ENCODE results near the gene SRPK2.
"Not testable (repeated sequence)": the region's sequence is repeated elsewhere in the genome, so short reads cannot be mapped to it uniquely, and the experiment has no call there.

Gene SRPK2

DNA sequence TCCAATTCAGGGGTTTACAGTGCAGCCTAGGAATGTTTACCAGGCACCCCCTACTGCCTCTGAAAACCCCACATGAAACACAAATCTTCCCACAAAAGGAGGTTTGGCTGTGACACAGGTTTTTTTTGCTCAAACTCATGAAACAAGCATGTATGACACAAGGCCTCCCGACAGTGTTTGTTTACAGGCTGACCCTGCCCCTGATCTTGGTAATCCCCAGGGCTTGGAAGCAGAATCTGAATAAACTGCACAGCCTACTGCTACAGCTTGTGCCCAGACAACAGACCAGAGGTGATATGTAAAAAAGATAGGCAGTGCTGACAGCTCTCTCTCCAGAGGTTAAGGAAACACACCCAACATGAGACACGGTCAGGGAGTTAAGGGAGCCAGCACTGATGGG, 190.5 kb downstream of the SRPK2 start:
- POLR2A ChIA-PET = interaction anchor here (0.6 kb wide), 1 partner anchor 14 kb away, joined by 3 read pairs; no protein-coding TSS in a partner anchor
- no peak for TF ChIP-seq HDGF (IDR thresholded peaks at IDR 0.05; ENCODE audit: borderline replicate concordance)
- no peak for TF ChIP-seq ARNT (IDR thresholded peaks at IDR 0.05)
- TF ChIP-seq L3MBTL2 (conservative IDR thresholded peaks at IDR 0.05) = no peak
- TF ChIP-seq ELF4 (IDR thresholded peaks at IDR 0.05) = no peak
- no peak for TF ChIP-seq FOXK2 (IDR thresholded peaks at IDR 0.05)
- no peak for TF ChIP-seq NFRKB (IDR thresholded peaks at IDR 0.05)
- no peak for TF ChIP-seq BHLHE40 (IDR thresholded peaks at IDR 0.05; ENCODE audit: borderline replicate concordance)
- no peak for TF ChIP-seq FOXM1 (IDR thresholded peaks at IDR 0.05; ENCODE audit: borderline replicate concordance)
- TF ChIP-seq, protein P1, sequence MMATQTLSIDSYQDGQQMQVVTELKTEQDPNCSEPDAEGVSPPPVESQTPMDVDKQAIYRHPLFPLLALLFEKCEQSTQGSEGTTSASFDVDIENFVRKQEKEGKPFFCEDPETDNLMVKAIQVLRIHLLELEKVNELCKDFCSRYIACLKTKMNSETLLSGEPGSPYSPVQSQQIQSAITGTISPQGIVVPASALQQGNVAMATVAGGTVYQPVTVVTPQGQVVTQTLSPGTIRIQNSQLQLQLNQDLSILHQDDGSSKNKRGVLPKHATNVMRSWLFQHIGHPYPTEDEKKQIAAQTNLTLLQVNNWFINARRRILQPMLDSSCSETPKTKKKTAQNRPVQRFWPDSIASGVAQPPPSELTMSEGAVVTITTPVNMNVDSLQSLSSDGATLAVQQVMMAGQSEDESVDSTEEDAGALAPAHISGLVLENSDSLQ (IDR thresholded peaks at IDR 0.05) = no peak
- no peak for TF ChIP-seq ZNF384 (IDR thresholded peaks at IDR 0.05)
- CTCF ChIA-PET = interaction anchor here (0.7 kb wide), 1 partner anchor 123 kb away, joined by 3 read pairs; no protein-coding TSS in a partner anchor
- DNase-seq (ENCODE audit: extremely low spot score) = no peak

DNA sequence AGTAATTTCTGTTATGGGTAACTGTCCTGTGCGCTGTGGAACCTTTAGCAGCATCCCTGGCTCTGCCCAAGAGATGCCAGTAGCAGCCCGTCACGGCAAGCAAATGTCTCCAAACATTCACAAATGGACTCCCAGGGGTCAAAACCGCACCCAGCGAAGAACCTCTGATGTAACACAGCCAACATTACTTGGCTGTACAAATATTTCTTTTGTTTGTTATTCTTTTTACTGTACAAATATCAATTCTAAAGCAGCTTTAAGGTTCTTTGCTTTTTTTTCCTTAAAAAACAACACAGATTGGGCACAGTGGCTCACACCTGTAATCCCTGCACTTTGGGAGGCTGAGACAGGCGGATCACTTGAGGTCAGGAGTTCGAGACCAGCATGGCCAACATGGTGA, 192.2 kb downstream of the SRPK2 start:
- DNase-seq (ENCODE audit: extremely low spot score) = no peak
- POLR2A ChIA-PET = no interaction called here
- CTCF ChIA-PET = no interaction called here
- TF ChIP-seq SUZ12 (IDR thresholded peaks at IDR 0.05) = no peak
- TF ChIP-seq ZNF384 (IDR thresholded peaks at IDR 0.05) = no peak
- TF ChIP-seq CTBP1 (IDR thresholded peaks at IDR 0.05; ENCODE audit: borderline replicate concordance) = no peak
- no peak for TF ChIP-seq FOXA1 (IDR thresholded peaks at IDR 0.05)
- TF ChIP-seq L3MBTL2 (conservative IDR thresholded peaks at IDR 0.05) = no peak
- TF ChIP-seq HDGF (IDR thresholded peaks at IDR 0.05; ENCODE audit: borderline replicate concordance) = no peak
- TF ChIP-seq FOXK2 (IDR thresholded peaks at IDR 0.05) = no peak
- no peak for TF ChIP-seq ELF4 (IDR thresholded peaks at IDR 0.05)
- TF ChIP-seq TARDBP (IDR thresholded peaks at IDR 0.05) = no peak
- no peak for TF ChIP-seq ARNT (IDR thresholded peaks at IDR 0.05)
- TF ChIP-seq LEF1 (IDR thresholded peaks at IDR 0.05; ENCODE audit: borderline replicate concordance) = no peak
- TF ChIP-seq, protein P1 (IDR thresholded peaks at IDR 0.05) = no peak
- no peak for TF ChIP-seq FOXM1 (IDR thresholded peaks at IDR 0.05; ENCODE audit: borderline replicate concordance)
- TF ChIP-seq SP1 (IDR thresholded peaks at IDR 0.05) = no peak
- TF ChIP-seq BHLHE40 (IDR thresholded peaks at IDR 0.05; ENCODE audit: borderline replicate concordance) = no peak
- no peak for TF ChIP-seq NFRKB (IDR thresholded peaks at IDR 0.05)

DNA sequence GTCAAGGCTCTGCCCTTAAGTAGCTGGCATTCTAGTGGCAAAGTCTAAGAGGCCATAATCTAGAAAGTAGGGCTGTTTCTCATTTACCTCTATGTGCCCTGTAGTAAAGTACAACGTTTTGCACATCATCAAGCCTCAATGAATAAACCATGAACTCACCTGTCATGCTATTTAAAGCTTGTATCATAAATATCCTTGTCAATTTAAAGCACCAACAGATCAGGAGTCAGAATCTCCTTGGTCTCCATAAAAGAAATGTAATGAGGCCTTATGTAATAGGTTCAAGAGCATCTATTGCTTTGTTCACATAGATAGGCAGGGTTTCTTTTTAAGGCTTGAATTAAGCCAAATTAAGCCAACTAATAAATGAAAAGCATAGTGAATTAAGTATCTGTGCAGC, 192.8 kb downstream of the SRPK2 start:
- CTCF ChIA-PET = no interaction called here

DNA sequence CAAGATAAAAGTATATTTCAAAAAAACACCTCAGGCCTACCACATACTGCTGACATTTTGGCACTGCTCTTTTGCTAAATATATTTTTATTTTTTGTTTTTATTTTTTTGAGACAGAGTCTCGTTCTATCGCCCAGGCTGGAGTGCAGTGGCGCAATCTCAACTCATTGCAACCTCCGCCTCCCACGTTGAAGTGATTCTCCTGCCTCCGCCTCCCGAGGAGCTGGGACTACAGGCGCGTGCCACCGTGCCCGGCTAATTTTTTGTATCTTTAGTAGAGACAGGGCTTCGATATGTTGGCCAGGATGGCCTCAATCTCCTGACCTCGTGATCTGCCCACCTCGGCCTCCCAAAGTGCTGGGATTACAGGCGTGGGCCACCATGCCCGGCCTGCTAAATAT, 193.8 kb downstream of the SRPK2 start:
- POLR2A ChIA-PET, CTCF ChIA-PET: not testable (repeated sequence)

More for the DNA sequence above, 192.8 kb downstream of the SRPK2 start:
- DNase-seq (ENCODE audit: extremely low spot score) = no peak
- POLR2A ChIA-PET = no interaction called here
- no peak for TF ChIP-seq ELF4 (IDR thresholded peaks at IDR 0.05)
- no peak for TF ChIP-seq HDGF (IDR thresholded peaks at IDR 0.05; ENCODE audit: borderline replicate concordance)

DNA sequence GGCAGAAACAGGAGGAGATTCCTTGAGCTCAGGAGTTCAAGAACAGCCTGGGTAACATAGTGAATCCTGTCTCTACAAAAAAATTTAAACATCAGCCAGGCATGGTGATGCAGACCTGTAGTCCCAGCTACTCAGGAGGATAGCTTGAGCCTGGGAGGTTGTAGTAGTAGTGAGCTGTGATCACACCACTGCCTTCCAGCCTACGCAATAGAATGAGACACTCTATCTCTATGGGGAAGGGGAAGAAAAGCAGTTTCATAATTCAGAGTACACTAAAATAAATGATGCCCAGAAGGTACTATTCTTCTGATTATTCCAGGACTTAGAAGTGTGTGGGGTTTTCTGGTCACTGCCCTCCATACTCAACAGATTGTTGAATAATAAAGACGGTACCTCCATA, 197.4 kb downstream of the SRPK2 start:
- TF ChIP-seq CTBP1 (IDR thresholded peaks at IDR 0.05; ENCODE audit: borderline replicate concordance) = no peak
- TF ChIP-seq, protein P1 (IDR thresholded peaks at IDR 0.05) = no peak
- TF ChIP-seq LEF1 (IDR thresholded peaks at IDR 0.05; ENCODE audit: borderline replicate concordance) = no peak
- POLR2A ChIA-PET = no interaction called here
- CTCF ChIA-PET = interaction anchor here (0.6 kb wide), 1 partner anchor 8 kb away, joined by 3 read pairs; no protein-coding TSS in a partner anchor
- DNase-seq (ENCODE audit: extremely low spot score) = no peak

More for the DNA sequence above, 193.8 kb downstream of the SRPK2 start:
- DNase-seq (ENCODE audit: extremely low spot score) = not testable (repeated sequence)

DNA sequence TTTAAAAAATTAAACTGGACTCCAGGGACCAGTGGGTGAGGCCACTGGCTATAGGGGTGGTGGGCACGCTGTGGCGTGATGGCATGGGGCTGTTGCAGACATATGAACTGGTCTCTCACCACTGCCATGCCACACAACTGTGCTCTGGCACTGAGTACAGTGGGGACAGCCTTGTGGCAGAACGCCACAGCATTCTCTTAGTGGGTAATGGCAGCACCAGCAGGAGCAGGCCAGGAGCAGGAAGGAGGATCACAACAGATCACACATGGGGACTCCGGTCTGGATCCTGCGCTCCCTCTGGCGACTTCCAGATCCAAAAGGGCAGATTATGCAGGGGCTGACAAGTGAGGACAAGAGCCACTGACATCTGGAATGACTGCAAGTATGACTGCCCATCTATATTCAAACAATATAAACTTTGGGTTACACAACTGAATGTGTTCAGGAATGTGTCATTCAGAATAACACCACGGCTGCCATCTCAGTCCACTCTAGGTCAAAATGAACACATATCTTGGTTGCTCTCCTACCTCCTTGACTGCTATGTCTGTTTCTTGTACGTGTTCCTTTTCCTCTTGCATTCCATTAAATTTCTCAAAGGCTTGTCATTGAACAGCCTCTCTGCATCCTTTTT, 198.7 kb downstream of the SRPK2 start:
- TF ChIP-seq FOXA1 (IDR thresholded peaks at IDR 0.05) (no peak), ELF4 (IDR thresholded peaks at IDR 0.05) (no peak), CTBP1 (IDR thresholded peaks at IDR 0.05; ENCODE audit: borderline replicate concordance) (no peak), FOXK2 (IDR thresholded peaks at IDR 0.05) (no peak), LEF1 (IDR thresholded peaks at IDR 0.05; ENCODE audit: borderline replicate concordance) (no peak), L3MBTL2 (conservative IDR thresholded peaks at IDR 0.05) (no peak), NFRKB (IDR thresholded peaks at IDR 0.05) (no peak), TARDBP (IDR thresholded peaks at IDR 0.05) (no peak), HDGF (IDR thresholded peaks at IDR 0.05; ENCODE audit: borderline replicate concordance) (no peak), ARNT (IDR thresholded peaks at IDR 0.05) (no peak)
- TF ChIP-seq, protein P1 (IDR thresholded peaks at IDR 0.05) = no peak

More for the DNA sequence above, 198.7 kb downstream of the SRPK2 start:
- ChIA-PET POLR2A (no interaction called here), CTCF (no interaction called here)
- no peak for DNase-seq (ENCODE audit: extremely low spot score)

Measured in HEK293T (cell line).